GM21529 (cell line): ENCODE results near the gene TTC28.

Source experiments
- ATAC-seq: cut with Tn5 transposase; IDR thresholded peaks from one replicate; pipeline ENCODE4 v1.9.1; 2021; ENCODE audit not compliant: unreplicated experiment

TTC28 gene

DNA sequence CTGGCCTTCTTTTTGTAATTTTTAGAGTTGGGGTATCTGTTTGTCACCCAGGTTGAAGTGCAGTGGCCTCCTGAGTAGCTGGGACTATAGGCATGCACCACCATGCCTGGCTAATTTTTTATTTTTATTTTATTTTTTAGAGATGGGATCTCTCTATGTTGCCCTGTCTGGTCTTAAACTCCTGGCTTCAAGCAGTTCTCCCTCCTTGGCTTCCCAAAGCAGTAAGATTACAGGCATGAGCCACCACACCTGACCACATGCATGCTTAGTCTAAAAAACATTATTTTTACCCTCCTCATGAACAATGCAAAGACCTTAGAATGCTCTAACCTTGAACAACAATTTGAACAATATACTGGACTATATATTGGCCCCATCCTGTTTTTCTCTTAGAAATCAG is 738.5 kb downstream of the TTC28 start:
- ATAC-seq: no peak

DNA sequence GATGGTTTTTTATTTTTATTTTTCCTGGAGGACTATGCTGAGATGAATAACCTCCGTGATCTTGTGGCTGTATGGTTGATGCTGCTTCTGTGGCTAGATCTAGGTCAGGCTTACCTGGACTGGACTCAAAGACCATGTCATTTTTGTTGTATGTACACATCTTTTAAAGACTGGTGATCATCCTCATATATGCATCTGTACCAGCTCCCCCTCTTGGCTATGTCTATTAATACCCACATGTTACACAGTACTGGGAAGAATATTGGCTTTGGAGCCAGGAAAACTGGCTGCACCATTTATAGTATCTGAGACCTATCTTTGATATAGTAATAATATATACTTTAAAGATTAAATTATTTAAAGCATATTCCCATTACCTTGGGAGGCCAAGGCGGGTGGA is 742.2 kb downstream of the TTC28 start:
- ATAC-seq: no peak

DNA sequence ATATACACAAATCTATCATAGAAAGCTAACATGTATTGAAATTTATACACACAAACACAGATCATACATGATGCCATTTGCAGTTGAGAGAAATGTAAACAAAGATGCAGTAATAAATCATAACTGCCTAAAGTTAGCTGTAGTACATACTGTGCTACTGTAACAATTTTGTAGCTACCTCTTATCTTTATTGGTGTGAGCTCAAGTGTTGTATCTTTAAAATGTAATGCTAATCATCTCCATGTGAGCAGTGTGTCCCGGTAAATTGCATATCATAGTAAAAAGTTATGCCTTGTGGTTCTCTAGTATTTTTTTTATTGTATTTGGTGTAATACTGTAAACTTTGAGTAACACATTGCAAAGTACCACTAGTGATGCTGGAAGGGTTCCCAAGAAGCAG is 743.7 kb downstream of the TTC28 start:
- no peak for ATAC-seq

DNA sequence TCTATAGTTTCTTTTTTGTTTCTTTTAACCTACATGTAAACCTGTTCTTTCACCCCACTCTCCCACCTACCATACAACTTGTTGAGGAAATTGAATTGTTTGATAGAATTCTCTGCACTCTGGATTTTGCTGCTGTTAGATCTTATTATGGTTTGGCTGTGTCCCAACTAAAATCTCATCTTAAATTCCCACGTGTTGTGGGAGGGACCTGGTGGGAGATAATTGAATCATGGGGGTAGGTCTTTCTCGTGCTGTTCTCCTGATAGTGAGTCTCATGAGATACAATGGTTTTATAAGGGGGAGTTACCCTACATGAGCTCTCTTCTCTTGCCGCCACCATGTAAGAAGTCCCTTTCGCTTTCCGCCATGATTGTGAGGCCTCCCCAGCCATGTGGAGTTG is 745.6 kb downstream of the TTC28 start:
- no peak for ATAC-seq

DNA sequence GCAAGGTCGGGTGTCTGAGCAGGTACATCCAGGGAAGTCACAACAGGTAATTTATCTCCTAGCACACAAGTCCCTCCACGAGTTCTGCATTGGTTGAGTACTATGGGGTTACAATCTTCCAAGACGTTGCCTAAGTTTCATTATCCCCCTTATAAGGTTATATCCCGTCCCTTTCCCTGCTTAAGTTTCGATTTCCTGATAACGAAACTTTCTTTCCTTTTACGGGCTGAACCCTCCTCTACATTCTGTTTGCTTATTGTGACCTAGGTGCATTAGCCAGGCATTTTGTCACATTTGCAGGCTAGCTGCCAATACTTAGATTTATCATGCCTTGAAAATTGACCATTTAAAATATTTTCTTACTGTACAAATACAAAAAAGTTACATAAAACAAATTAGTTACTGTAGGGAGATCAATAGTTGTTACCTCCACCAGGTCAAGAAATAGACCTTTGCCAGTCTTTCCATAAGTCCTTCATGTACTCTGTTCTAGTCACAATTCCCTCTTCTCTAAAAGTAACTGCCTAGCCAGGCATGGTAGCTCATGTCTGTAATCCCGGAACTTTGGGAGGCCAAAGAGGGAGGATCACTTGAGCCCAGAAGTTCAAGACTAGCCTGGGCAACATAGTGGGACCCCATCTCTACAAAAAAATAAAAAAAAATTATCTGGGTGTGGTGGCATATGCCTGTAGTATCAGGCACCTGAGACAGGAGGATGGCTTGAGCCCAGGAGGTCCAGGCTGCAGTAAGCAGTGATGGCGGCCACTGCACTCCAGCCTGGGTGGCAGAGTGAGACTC is 746.3 kb downstream of the TTC28 start:
- ATAC-seq: no peak

DNA sequence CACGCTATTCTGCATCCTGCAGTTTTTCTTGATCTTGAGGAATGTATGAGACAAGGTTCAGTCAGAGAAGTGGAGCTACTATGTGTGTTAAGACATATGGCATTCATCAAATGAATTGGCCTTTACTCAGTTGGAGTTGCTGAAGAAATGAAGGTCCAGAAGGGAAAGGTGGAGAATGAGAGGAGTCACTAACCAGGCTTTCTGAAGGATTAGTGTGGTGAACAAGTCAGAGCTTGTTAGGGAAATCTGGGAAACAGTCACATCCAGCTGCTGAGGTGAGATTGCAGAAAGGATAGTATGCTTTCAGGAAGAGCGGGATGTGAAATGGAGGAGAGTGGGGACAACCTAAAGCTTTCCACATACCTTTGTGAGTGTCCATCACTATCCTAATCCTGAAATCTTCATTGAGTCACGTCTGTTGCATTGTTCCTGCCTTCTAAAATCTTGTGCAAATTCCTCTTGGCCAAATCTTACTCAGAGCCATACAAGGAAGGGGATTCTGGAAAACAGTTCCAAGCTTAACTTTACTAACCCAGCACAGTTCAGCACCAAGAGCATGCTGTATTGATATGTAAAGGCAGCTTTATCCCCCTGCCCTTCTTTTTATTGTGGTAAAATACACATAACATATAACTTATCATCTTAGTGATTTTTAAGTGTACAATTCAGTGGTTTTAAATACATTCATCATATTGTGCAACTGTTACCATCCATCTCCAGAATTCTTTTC is 749.1 kb downstream of the TTC28 start:
- no peak for ATAC-seq
